GM23338 (cell line): ENCODE results near the gene BAIAP2.

Experiments
- CTCF ChIP-seq, 2 experiments: fragments of 200-600 bp in 1 of 2; sonication (generic) in 1 of 2; conservative IDR thresholded peaks; 2 replicates each; pipeline versions ENCODE4 v1.5.1 to v1.6.1; 2016 to 2017; ENCODE audit warnings: antibody characterized with exemption in 2 of 2, low read depth in 2 of 2, mild to moderate bottlenecking in 2 of 2, moderate library complexity in 1 of 2
- EZH2 ChIP-seq: fragments of 200-600 bp; sonication (generic); IDR thresholded peaks from one replicate; pipeline ENCODE4 v1.8.0; 2017; ENCODE audit warnings: antibody characterized with exemption, mild to moderate bottlenecking, low read depth; ENCODE audit not compliant: unreplicated experiment
- EZH2phosphoT487 ChIP-seq: fragments of 200-600 bp; sonication (generic); IDR thresholded peaks from one replicate; pipeline ENCODE4 v1.8.1; 2018; ENCODE audit warnings: antibody characterized with exemption; ENCODE audit not compliant: unreplicated experiment
- POLR2AphosphoS5 ChIP-seq: IDR thresholded peaks from 2 replicates; pipeline ENCODE4 v1.6.1; 2016; ENCODE audit warnings: antibody characterized with exemption, low read depth

DNA sequence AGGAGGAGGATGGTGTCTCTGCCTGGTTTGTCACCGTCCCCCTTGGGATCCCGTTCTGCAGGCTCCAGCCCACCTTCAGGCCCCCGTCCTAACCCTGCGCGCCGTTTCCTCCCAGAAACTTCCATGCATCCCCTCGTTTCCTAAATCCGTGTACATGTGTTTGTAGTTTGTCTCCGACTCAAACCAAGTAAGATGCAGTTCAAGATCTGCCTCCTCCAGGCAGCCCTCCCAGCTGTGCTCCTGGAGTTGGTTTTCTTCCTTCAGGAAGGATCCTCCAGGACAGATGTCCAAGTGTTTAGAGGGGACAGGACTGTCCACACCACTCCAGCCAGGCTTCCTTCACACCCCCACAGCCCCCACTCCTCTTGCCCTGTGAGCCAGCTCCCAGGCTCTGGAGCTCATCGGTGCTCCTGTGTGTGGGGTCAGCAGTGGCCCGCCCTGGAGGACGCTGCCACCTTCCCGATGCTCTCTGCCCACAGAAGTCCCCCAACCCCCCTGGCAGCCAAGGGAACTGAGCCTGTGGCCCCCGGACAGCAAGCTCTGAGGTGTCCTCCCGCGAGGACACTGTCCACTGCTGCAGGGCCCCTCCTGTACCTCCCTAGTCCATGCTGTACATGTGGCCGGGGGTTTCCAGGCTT lies 11.3 kb downstream of the BAIAP2 start:
- TF ChIP-seq CTCF (conservative IDR thresholded peaks at IDR 0.05; ENCODE audit: low read depth in 2 of 2), result no peak
- TF ChIP-seq POLR2AphosphoS5, result no peak
- no peak for TF ChIP-seq EZH2
- TF ChIP-seq EZH2phosphoT487, result no peak
